OCI-M2 (cell line): ENCODE results near the gene ELAPOR1.

ENCODE experiments used
- DNase-seq: peaks from one replicate; lab custom pipeline; 2025; ENCODE audit not compliant: unreplicated experiment; lab: John Stamatoyannopoulos, UW

Gene ELAPOR1

DNA sequence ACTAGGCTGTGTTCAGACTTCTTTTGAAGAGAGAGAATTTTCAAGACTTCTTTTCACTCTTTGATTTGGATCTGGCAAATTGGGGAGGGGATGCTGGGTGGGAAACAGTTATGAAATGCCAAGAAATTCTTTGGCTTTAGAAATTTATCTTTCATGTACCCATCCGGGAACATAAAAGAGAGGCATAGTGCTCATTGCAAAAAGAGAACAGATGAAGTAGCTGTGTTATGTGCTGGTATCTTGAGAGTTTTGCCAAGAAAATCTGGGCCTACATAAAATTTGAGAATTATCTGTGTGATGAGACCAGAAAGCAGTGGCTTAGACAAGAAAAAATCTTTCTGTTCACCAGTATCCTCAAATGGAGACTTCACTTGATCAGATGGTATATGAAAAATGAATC lies 19.0 kb upstream of the ELAPOR1 start:
- DNase-seq: no peak

GRCh38 chr1:109095631-109096030 lies 18.3 kb upstream of the ELAPOR1 start:
- no peak for DNase-seq

DNA sequence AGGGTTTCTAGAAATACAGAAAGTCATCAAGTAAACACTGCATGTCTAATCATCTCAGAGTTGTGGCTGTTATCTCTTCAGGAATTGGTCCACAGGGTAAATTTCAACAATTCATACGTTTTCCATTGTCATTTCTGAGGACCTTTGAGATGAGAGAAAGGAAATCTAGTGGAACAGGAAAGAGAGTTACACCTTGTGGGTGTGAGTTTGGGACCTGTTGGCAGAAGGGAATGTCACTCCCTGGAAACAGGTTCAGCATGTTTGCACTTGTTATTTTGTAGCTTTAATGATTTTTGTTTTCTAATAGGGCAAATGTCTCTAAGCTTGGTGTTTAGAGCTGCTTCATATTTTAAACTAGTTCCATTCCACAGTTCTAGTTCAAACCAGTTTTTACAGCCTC lies 17.8 kb upstream of the ELAPOR1 start:
- no peak for DNase-seq

DNA sequence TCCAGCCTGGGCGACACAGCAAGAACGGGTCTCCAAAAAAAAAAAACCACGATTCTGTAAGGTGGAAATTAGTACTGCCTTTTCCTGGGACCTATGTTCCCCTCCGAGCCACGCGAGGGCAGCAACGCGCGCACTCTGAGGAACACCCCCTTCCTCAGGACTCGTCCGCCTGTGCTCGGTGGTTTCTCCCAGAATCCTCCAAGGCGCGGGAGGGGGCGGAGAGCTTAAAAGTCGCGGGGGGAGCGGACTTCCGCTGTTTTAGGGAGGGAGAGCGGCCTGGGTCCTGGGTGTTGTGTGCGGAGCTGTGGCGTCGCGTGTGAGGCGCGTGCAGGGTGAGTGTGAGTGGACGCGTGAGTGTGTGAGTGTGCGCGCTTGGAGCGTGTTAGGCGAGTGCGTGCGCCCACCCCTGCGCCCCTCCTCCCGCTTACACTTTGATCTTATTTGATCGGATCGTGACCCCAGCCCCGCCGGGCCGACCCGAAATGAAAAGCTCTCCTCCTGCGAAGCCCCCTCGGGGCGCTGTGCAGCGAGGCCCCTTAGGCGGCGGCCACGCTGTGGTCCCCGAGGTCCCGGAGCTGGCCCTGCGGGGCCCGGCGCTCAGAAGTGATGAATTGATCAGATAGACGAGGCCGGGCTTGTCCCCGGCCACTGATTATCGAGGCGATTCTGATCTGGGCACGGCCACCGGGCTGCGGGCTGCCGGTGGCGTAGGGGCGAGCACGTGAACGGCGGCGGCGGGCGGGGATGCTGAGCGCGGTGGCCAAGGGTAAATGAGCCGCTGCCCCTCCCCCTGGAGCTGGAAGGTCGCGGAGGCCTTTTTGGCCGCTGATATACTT lies 13.8 kb upstream of the ELAPOR1 start:
- peak; percentile 48 for DNase-seq

DNA sequence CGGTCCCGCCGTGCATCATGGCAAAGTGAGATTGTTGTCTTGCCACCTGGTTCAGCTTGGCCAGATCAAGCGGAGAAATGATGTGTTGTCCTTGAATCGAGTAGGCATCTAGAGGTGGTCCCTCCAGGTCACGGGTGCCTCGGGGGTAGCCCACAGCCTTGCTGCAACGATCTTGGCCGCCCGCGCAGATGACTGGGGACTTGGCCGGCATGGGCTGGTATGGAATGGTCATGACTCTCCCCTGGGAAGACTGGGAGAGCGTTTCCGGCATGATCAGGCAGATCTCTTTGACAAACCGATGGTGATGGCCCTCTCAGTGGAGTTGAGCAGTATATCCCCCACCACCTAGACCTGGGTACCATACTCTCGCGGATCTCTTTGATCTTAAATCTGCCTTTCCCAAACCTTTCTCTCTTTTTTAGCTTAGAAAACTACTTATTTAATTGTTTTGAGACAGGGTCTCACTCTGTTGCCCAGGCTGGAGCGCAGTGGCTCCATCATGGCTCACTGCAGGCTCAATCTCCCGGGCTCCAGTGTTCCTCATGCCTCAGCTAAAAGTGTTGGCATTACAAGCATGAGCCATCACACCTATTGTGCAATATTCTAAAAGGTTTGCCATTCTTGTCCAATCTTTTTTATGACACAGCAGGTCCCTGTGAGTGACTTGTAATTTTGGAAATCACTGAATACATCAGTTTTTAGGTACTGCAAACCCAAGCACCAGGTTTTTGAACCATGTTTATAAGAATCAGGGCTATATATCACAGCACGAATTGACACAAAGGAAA lies 9.4 kb upstream of the ELAPOR1 start:
- DNase-seq: no peak

- DNase-seq: no peak
Observed at GRCh38 chr1:109105881-109106280, 8.0 kb upstream of the ELAPOR1 start.

GRCh38 chr1:109107785-109108184 lies 6.1 kb upstream of the ELAPOR1 start:
- no peak for DNase-seq

DNA sequence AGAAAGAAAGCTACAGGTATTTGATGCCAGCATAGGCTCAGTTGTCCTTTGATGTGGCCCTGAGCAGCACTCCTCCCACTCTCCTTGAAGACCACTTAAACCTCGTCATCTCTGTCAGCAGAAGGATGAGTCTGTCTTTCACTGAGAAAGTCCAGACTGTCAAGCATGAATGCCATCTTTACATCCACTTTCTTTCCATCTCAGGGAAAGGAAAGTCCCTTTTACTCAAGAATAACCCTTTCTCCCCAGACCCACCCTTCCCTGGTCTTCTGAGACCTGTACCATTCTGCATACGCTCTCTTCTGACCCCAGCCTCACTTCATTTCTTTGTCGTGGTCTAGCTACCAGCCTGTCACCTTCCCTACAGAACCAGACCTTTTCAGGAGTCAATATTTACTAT lies 4.0 kb upstream of the ELAPOR1 start:
- no peak for DNase-seq

DNA sequence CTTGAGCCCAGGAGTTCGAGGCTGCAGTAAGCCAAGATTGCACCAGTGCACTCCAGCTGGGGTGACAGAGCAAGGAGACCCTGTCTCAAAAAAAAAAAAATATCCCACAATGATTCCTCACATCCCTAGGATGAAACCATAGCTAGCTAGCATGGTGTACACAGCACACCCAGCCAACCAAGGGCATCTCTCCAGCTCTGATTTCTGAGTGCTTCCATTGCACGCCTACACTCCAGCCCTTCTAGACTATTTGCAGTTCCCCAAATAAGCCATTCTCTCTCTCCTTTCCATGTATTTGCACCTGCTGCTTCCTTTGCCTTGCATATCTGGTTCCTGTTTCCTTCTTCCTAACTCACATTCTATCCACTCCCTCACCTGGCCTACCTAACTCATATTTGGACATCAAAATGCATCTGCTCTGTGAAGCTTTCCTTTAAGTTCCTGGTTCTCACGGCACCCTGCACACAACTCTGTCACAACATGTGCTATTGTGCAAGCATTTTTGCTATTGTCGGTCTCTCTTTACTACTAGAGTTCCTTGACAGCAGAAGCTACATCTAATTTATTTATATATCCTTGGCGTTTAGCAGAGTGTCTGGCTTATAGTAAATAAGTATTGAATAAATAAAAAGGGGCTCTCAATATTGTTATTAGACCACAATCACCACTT lies 2.4 kb upstream of the ELAPOR1 start:
- DNase-seq: no peak

GRCh38 chr1:109112056-109112651 lies 1.8 kb upstream of the ELAPOR1 start:
- DNase-seq: no peak

- DNase-seq: peak; percentile 61
Observed at GRCh38 chr1:109112652-109113285, 1.1 kb upstream of the ELAPOR1 start.

- no peak for DNase-seq
Observed at GRCh38 chr1:109114342-109114674, 393 bp downstream of the ELAPOR1 start.

GRCh38 chr1:109115685-109116084 lies 1.8 kb downstream of the ELAPOR1 start:
- DNase-seq: no peak

DNA sequence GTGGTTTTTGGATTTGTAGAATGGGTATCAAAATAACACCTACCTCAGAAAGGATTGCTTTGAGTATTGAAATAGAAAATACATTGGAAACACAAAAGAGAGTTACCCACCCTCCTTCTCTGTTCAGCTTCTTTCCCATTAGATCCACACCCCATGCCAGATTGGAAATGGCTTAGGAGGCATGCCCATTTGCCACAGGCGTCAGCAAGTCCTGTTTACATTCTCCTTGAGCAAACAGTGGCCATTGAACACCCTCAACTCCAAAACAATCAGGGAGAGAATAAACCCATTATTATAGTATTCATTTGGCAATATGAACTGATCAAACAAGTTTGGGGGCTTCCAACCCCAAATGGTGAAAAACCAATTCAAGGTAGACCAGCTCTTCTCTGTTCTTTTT lies 2.4 kb downstream of the ELAPOR1 start:
- no peak for DNase-seq

GRCh38 chr1:109118089-109118488 lies 4.2 kb downstream of the ELAPOR1 start:
- DNase-seq: no peak

DNA sequence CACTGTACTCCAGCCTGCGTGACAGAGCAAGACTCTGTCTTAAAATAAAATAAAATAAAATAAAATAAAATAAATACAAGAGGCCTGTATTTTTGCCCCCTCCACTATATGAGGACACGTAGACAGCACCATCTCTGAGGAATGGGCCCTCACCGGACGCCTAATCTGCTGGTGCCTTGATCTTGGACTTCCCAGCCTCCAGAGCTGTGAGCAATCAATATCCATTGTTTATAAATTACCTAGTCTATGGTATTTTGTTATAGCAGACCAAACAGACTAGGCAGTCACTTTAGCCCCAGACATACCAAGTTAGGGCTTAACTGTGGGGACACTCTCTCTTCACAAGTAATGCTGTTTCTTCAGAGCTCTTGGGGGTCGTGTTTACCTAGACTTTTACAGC lies 6.4 kb downstream of the ELAPOR1 start:
- no peak for DNase-seq

- no peak for DNase-seq
Observed at GRCh38 chr1:109131059-109131458, 17.1 kb downstream of the ELAPOR1 start.

DNA sequence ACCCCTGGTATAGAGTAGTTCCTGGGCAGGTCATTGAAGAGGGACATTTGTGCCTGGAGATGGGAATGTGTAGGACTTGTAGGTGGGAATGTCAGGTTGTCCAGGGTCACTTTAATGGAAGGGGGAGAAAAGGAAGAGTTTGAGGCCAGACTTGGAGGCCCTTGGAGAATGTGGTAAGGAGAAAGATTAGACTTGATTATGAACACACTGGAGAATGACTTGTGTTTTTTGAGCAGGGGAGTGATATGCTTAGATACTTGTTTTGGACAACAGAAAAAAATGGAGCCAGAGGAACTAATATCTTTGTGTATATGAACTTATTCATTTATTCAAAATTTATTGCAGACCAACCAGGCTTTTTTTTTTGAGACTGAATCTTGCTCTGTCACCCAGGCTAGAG lies 17.9 kb downstream of the ELAPOR1 start:
- DNase-seq: no peak

DNA sequence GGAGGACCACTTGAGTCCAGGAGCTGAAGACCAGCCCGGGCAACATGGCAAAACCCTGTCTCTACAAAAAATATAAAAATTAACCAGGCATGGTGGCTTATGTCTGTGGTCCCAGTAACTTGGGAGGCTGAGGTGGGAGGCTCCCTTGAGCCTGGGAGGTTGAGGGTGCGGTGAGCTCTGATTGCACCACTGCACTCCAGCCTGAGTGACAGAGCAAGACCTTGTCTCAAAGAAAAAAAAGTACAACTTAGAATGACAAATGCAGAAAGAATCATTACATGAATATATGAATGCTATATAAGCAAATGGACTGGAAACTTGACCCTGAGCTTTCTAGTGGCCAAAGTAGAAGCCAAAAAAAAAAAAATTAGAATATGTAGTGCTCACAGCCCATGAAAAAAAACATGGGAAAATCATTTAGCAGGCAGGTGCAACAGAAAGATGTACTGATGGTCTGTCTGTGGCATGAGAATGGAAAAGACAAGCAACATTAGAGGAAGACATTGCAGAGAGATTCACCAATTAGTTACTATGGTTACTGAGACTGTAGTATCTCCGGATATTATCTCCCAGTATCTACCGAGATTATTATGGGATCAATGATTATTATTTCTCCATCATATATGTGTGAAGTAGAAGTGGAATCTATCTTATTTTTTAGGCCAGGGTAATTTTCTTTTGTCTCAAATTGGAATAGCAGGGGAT lies 19.2 kb downstream of the ELAPOR1 start:
- no peak for DNase-seq

DNA sequence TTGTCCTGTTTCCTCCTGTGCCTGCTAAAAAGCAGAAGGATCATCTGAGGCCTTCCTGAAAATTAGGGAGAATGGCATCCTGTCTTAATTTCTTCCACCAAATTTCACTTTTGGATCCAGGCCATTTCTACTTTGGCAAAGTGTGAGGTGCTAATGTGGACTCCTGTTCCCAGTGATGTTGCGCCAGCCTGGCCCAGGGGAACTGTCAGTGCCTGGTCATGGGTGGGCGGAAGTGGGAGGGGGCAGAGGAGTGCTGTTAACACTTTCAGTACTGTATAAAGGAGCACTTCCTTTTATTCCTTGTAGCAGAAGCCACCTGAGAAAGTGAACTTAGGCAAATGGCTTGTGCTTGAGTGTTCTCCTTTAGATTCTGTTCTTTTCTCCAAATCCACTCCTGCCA lies 19.9 kb downstream of the ELAPOR1 start:
- no peak for DNase-seq
